HepG2 (cell line): ENCODE results near the gene TAF5. TPM values are rescaled to one million over a fixed set of nuclear protein-coding genes. Genes with fewer than 3 reads are reported as not detected.
A peak's percentile ranks its signal among the peaks of the same experiment; 100 is the strongest.

ENCODE experiments used
- ARID2 ChIP-seq: sonication (generic); formaldehyde crosslinking; IDR thresholded peaks from 2 replicates; pipeline ENCODE4 v1.8.1; 2022; ENCODE audit warnings: mild to moderate bottlenecking, missing genetic modification reagents, borderline replicate concordance
- POLR2AphosphoS2 ChIP-seq: IDR thresholded peaks from 2 replicates; pipeline ENCODE4 v1.6.1; 2011; ENCODE audit warnings: low read depth, low read length, improper control_type of control experiment
- POLR2G ChIP-seq: fragments of 200-400 bp; formaldehyde crosslinking; IDR thresholded peaks from 2 replicates; pipeline ENCODE4 v1.6.1; 2018; ENCODE audit warnings: mild to moderate bottlenecking, low read depth, low read length, moderate library complexity
- REXO4 ChIP-seq: sonication (generic); formaldehyde crosslinking; IDR thresholded peaks from 2 replicates; pipeline ENCODE4 v1.8.0; 2022; ENCODE audit warnings: missing genetic modification reagents, mild to moderate bottlenecking, borderline replicate concordance
- TCF12 ChIP-seq, 2 experiments: fragments of 450-650 bp in 1 of 2; sonication (generic) in 1 of 2; formaldehyde crosslinking in 1 of 2; IDR thresholded peaks; 2 replicates each; pipeline versions ENCODE4 v1.6.1 to v1.8.0; 2017 to 2022; ENCODE audit warnings: antibody characterized with exemption in 1 of 2, mild to moderate bottlenecking in 1 of 2, missing genetic modification reagents in 1 of 2, moderate library complexity in 1 of 2
- TSC22D2 ChIP-seq: sonication (generic); formaldehyde crosslinking; IDR thresholded peaks from 2 replicates; pipeline ENCODE4 v1.5.1; 2020; ENCODE audit warnings: missing genetic modification reagents, mild to moderate bottlenecking, borderline replicate concordance
- ZNF567 ChIP-seq: sonication (generic); formaldehyde crosslinking; IDR thresholded peaks from 2 replicates; pipeline ENCODE4 v1.8.1; 2023; ENCODE audit warnings: mild to moderate bottlenecking, missing genetic modification reagents, borderline replicate concordance
- ZNF749 ChIP-seq: sonication (generic); formaldehyde crosslinking; IDR thresholded peaks from 2 replicates; pipeline ENCODE4 v1.8.0; 2022; ENCODE audit warnings: mild to moderate bottlenecking, missing genetic modification reagents, moderate library complexity, borderline replicate concordance
- ZSCAN30 ChIP-seq: sonication (generic); formaldehyde crosslinking; IDR thresholded peaks from 2 replicates; pipeline ENCODE4 v1.5.0; 2020; ENCODE audit warnings: mild to moderate bottlenecking, missing genetic modification reagents
- polyA plus RNA-seq, 8 experiments: library from polyadenylated mRNA; depleted of rRNA in 3 of 8; stranded (reverse) in 7 of 8; unstranded in 1 of 8; fragments of >200 nt; fragmentation: Illumina TruSeq in 4 of 8; extraction: Trizol in 4 of 8; gene quantifications; 2 replicates each; pipeline versions ENCODE4 v1.2.1 to v1.2.3, GENCODE V29; 2011 to 2016; ENCODE audit warnings: low read depth in 4 of 8, missing spikeins in 1 of 8, mixed read lengths in 1 of 8; ENCODE audit not compliant: insufficient read depth in 1 of 8
- total RNA-seq, 5 experiments: library from RNA; depleted of rRNA; stranded (reverse); fragments of >200 nt; fragmentation: Illumina TruSeq; extraction: Trizol; gene quantifications; 2 replicates each; pipeline ENCODE4 v1.2.3, GENCODE V29; 2016; ENCODE audit warnings: low read depth in 1 of 5
- TF ChIP-seq, protein P1 (sequence below): sonication (generic); formaldehyde crosslinking; IDR thresholded peaks from 2 replicates; pipeline ENCODE4 v1.4.0; 2020; ENCODE audit warnings: mild to moderate bottlenecking, missing genetic modification reagents
- TF ChIP-seq, protein P2 (sequence below): sonication (generic); formaldehyde crosslinking; IDR thresholded peaks from 2 replicates; pipeline ENCODE4 v1.9.0; 2021; ENCODE audit warnings: missing genetic modification reagents, borderline replicate concordance
- TF ChIP-seq, protein P3 (sequence below), 2 experiments: sonication (generic) in 1 of 2; formaldehyde crosslinking in 1 of 2; IDR thresholded peaks; 2 replicates each; pipeline versions ENCODE4 v1.5.1 to v1.6.1; 2011 to 2020; ENCODE audit warnings: borderline replicate concordance in 1 of 2, low read depth in 1 of 2, low read length in 1 of 2, mild to moderate bottlenecking in 1 of 2, missing genetic modification reagents in 1 of 2, moderate library complexity in 1 of 2
- TF ChIP-seq, protein P4 (sequence below): sonication (generic); formaldehyde crosslinking; IDR thresholded peaks from 2 replicates; pipeline ENCODE4 v1.8.1; 2023; ENCODE audit warnings: missing genetic modification reagents, inconsistent platforms, borderline replicate concordance
- TF ChIP-seq, protein P5 (sequence below): sonication (generic); formaldehyde crosslinking; IDR thresholded peaks from 2 replicates; pipeline ENCODE4 v1.4.0; 2020; ENCODE audit warnings: mild to moderate bottlenecking, missing genetic modification reagents

Gene TAF5
- total and polyA plus RNA-seq, 2 of the 13 experiments (the other 11 are each of a cell fraction or from before 2014, with no cell fraction given) = 3.8 to 8.7 TPM

DNA sequence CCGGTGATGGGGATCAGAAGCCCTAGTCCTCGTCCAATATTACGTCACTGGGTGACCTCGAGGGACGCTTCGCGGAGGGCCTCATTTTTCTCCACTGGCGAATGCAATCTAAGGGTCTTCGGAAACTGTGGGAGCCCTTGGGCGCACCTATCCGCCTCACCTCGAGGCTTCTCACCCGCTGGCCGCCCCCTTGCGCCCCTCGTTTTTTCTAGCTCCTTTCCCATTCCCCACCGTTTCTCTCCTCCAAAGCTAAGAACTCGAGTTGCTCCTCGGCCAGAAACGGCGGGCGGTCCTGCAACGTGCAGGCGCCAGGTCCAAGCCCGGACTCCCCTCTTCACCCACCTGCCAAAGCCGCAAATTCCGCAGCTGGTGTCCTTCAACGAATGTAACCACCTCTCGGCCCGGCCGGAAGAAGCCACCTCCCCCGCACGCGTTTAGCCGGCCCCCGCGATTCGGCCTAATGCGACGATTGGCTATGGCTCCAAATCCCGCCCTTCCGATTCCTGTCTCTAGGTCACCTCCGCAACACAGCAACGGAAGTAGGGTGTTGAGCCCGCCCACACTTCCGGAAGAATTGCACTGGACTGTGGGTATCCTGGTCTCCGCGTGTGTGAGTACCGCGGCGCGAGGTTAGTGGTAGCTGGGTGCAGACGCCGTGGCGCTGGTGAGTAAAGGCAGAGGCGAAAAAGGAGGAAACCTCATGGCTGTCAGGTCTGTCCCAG, 28.5 kb downstream of the TAF5 start, which contains the start of the genes ATP5MK and PDCD11 (continued):
- TF ChIP-seq, protein P1, sequence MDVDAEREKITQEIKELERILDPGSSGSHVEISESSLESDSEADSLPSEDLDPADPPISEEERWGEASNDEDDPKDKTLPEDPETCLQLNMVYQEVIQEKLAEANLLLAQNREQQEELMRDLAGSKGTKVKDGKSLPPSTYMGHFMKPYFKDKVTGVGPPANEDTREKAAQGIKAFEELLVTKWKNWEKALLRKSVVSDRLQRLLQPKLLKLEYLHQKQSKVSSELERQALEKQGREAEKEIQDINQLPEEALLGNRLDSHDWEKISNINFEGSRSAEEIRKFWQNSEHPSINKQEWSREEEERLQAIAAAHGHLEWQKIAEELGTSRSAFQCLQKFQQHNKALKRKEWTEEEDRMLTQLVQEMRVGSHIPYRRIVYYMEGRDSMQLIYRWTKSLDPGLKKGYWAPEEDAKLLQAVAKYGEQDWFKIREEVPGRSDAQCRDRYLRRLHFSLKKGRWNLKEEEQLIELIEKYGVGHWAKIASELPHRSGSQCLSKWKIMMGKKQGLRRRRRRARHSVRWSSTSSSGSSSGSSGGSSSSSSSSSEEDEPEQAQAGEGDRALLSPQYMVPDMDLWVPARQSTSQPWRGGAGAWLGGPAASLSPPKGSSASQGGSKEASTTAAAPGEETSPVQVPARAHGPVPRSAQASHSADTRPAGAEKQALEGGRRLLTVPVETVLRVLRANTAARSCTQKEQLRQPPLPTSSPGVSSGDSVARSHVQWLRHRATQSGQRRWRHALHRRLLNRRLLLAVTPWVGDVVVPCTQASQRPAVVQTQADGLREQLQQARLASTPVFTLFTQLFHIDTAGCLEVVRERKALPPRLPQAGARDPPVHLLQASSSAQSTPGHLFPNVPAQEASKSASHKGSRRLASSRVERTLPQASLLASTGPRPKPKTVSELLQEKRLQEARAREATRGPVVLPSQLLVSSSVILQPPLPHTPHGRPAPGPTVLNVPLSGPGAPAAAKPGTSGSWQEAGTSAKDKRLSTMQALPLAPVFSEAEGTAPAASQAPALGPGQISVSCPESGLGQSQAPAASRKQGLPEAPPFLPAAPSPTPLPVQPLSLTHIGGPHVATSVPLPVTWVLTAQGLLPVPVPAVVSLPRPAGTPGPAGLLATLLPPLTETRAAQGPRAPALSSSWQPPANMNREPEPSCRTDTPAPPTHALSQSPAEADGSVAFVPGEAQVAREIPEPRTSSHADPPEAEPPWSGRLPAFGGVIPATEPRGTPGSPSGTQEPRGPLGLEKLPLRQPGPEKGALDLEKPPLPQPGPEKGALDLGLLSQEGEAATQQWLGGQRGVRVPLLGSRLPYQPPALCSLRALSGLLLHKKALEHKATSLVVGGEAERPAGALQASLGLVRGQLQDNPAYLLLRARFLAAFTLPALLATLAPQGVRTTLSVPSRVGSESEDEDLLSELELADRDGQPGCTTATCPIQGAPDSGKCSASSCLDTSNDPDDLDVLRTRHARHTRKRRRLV (CRISPR knock-in tag) = no peak
- TF ChIP-seq, protein P2, sequence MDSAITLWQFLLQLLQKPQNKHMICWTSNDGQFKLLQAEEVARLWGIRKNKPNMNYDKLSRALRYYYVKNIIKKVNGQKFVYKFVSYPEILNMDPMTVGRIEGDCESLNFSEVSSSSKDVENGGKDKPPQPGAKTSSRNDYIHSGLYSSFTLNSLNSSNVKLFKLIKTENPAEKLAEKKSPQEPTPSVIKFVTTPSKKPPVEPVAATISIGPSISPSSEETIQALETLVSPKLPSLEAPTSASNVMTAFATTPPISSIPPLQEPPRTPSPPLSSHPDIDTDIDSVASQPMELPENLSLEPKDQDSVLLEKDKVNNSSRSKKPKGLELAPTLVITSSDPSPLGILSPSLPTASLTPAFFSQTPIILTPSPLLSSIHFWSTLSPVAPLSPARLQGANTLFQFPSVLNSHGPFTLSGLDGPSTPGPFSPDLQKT (CRISPR knock-in tag) = no peak
- TF ChIP-seq, protein P3, sequence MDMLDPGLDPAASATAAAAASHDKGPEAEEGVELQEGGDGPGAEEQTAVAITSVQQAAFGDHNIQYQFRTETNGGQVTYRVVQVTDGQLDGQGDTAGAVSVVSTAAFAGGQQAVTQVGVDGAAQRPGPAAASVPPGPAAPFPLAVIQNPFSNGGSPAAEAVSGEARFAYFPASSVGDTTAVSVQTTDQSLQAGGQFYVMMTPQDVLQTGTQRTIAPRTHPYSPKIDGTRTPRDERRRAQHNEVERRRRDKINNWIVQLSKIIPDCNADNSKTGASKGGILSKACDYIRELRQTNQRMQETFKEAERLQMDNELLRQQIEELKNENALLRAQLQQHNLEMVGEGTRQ (IDR thresholded peaks at IDR 0.05; ENCODE audit: low read depth, low read length) = no peak
- TF ChIP-seq, protein P3 (CRISPR knock-in tag; IDR thresholded peaks at IDR 0.05; ENCODE audit: borderline replicate concordance) = no peak
- TF ChIP-seq POLR2G = peak; percentile 91
- no peak for TF ChIP-seq REXO4
- 0 out of 2 replicates have a peak, but pooled peaks have one; percentile 74 for TF ChIP-seq ZSCAN30
- TF ChIP-seq ARID2 (CRISPR knock-in tag) = peak; percentile 58; the same call in 1 of the 2 replicates
- TF ChIP-seq, protein P4, sequence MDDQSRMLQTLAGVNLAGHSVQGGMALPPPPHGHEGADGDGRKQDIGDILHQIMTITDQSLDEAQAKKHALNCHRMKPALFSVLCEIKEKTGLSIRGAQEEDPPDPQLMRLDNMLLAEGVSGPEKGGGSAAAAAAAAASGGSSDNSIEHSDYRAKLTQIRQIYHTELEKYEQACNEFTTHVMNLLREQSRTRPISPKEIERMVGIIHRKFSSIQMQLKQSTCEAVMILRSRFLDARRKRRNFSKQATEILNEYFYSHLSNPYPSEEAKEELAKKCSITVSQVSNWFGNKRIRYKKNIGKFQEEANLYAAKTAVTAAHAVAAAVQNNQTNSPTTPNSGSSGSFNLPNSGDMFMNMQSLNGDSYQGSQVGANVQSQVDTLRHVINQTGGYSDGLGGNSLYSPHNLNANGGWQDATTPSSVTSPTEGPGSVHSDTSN (CRISPR knock-in tag) = no peak
- no peak for TF ChIP-seq POLR2AphosphoS2
- no peak for TF ChIP-seq ZNF567 (CRISPR knock-in tag)
- TF ChIP-seq, protein P5, sequence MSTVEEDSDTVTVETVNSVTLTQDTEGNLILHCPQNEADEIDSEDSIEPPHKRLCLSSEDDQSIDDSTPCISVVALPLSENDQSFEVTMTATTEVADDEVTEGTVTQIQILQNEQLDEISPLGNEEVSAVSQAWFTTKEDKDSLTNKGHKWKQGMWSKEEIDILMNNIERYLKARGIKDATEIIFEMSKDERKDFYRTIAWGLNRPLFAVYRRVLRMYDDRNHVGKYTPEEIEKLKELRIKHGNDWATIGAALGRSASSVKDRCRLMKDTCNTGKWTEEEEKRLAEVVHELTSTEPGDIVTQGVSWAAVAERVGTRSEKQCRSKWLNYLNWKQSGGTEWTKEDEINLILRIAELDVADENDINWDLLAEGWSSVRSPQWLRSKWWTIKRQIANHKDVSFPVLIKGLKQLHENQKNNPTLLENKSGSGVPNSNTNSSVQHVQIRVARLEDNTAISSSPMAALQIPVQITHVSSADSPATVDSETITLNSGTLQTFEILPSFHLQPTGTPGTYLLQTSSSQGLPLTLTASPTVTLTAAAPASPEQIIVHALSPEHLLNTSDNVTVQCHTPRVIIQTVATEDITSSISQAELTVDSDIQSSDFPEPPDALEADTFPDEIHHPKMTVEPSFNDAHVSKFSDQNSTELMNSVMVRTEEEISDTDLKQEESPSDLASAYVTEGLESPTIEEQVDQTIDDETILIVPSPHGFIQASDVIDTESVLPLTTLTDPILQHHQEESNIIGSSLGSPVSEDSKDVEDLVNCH (CRISPR knock-in tag) = 0 out of 2 replicates have a peak, but pooled peaks have one; percentile 41
- no peak for TF ChIP-seq TSC22D2 (CRISPR knock-in tag)
- TF ChIP-seq TCF12 (IDR thresholded peaks at IDR 0.05) = no peak
- no peak for TF ChIP-seq TCF12 (CRISPR knock-in tag; IDR thresholded peaks at IDR 0.05)
- TF ChIP-seq ZNF749 = no peak
